ENCODE results near the gene OPN5.

OPN5 gene, protein sequence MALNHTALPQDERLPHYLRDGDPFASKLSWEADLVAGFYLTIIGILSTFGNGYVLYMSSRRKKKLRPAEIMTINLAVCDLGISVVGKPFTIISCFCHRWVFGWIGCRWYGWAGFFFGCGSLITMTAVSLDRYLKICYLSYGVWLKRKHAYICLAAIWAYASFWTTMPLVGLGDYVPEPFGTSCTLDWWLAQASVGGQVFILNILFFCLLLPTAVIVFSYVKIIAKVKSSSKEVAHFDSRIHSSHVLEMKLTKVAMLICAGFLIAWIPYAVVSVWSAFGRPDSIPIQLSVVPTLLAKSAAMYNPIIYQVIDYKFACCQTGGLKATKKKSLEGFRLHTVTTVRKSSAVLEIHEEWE

DNA sequence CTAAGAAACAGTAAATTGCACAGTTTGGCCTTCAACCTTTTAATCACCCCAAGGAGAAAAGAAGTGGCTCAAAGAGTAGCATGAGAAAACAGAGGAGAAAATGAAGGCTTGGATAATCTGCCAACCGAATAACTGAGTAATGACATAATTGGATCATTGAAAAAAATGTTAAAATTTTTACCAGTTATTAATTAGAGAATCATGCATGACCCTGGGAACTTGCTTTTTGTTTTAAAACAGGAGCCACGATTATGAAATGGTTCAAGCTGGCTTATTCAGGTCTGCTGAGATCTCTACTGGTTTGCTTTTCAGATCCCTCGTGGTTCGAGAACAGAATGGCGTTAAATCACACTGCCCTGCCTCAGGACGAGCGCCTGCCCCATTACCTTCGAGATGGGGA lies at the start of gene OPN5:
OPN5 (plus strand) TSS at position 301 of the 400 bp plus-strand sequence; CDS start at position 336, 35 bp downstream.
- DNase-seq (ENCODE audit: extremely low read depth, low read depth): no peak
- TF ChIP-seq, protein P1, sequence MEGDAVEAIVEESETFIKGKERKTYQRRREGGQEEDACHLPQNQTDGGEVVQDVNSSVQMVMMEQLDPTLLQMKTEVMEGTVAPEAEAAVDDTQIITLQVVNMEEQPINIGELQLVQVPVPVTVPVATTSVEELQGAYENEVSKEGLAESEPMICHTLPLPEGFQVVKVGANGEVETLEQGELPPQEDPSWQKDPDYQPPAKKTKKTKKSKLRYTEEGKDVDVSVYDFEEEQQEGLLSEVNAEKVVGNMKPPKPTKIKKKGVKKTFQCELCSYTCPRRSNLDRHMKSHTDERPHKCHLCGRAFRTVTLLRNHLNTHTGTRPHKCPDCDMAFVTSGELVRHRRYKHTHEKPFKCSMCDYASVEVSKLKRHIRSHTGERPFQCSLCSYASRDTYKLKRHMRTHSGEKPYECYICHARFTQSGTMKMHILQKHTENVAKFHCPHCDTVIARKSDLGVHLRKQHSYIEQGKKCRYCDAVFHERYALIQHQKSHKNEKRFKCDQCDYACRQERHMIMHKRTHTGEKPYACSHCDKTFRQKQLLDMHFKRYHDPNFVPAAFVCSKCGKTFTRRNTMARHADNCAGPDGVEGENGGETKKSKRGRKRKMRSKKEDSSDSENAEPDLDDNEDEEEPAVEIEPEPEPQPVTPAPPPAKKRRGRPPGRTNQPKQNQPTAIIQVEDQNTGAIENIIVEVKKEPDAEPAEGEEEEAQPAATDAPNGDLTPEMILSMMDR (IDR thresholded peaks at IDR 0.05; ENCODE audit: low read depth, low read length): no peak

DNA sequence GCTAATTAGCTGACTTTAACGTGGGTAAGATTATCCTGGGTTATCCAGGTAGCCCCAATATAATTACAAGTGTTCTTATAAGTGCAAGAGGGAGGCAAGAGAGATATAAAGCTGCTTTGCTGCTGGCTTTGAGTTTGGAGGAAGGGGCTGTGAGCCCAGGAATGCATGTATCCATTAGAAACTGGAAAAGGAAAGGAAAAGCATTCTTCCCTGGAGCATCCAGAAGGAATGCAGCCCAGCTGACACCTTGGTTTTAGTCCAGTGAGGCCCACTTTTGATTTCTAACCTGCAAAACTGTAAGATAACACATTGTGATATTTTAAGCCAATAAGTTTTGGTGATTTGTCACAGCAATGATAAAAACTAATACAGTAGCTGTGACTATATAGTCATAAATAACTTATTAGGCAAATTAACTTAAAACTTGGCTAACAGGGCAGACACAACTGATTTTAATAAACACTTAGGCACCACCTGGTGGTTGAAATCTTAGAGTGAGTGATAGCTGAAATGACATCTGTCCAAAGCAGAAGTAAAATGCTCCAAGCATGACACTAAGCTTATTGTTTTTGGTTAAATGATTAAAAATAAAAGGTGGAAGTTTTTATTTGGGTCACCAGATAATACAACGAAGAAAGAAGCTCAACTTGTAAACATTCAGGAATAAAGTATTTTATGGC lies 47.8 kb upstream of the OPN5 start:
- DNase-seq (ENCODE audit: extremely low read depth, low read depth): no peak
- TF ChIP-seq, protein P1 (IDR thresholded peaks at IDR 0.05; ENCODE audit: low read depth, low read length): peak; percentile 28

DNA sequence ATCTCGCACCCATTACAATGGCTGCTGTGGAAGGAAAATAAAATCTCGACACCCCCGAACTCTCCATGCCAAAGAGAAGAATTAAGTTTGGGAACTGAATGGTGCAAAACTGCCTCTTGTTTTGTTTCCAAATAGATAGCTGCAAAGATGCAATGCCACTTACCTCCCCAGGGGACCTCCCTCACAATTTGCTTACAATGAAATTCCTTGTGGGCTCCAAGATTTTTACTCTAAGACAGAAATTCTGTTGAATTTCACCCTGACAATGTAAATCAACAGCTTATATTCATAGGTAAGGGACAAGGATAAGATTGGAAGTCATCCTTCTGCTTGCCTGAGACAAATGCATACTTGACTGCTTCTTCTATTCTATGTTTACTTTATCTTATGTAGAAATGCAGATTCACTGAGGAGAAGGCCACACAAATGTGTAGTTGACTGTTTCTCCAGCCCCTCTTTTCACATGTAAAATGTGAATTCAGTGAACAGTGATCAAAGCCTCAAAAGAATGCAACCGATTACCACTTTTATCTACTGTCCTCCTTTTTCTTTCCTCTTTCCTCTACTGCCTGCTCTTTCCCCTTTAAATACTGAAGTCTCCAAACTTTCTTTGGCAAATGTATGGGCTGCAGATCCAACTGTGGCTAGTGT lies 46.9 kb upstream of the OPN5 start:
- TF ChIP-seq, protein P1 (IDR thresholded peaks at IDR 0.05; ENCODE audit: low read depth, low read length): no peak

DNA sequence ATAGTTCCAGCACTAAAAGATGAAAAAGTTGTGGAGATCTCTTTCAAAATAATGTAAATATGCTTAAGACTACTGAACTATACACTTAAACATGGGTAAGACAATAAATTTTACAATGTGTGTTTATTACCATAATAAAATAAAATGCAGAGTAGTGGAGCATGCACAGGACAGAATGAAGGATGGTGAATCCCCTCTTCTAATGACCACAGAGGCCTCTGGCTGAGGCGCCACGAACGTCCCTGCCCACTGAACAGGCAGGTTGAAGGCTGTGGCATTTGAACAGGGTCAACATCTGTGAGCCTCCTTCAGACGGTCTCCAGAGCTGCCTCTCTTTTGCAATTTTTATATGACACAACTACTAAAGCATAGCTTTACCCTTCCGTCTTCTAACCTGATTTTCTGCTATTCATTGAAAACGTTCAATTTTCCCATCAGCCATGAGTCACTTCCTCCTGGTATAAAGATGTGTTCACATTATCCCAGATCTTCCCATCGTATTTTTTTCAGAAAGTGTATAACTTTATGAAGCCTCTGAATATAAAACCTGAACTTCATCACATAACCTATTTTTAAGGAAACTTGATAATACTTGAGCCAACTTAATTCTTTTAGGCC lies 45.6 kb upstream of the OPN5 start:
- TF ChIP-seq, protein P1 (IDR thresholded peaks at IDR 0.05; ENCODE audit: low read depth, low read length): no peak
- DNase-seq (ENCODE audit: extremely low read depth, low read depth): no peak

More for the DNA sequence above, 46.9 kb upstream of the OPN5 start:
- no peak for DNase-seq (ENCODE audit: extremely low read depth, low read depth)

DNA sequence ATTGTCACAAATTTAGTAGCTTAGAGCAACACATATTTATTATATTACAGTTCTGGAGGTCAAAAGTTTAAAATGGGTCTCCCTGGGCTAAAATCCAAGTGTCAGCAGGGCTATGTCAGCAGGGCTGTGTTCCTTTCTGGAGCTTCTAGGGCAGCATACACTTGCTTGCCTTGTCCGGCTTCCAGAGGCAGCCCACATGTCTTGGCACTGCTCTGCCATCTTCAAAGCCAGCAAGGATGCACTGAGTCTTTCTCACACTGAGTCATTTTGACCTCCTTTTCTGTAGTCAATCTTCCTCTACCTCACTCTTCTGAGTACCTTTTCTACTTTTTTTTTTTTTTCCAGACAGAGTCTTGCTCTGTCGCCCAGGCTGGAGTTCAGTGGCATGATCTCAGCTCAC lies 44.4 kb upstream of the OPN5 start:
- no peak for DNase-seq (ENCODE audit: extremely low read depth, low read depth)
- TF ChIP-seq, protein P1 (IDR thresholded peaks at IDR 0.05; ENCODE audit: low read depth, low read length): no peak

DNA sequence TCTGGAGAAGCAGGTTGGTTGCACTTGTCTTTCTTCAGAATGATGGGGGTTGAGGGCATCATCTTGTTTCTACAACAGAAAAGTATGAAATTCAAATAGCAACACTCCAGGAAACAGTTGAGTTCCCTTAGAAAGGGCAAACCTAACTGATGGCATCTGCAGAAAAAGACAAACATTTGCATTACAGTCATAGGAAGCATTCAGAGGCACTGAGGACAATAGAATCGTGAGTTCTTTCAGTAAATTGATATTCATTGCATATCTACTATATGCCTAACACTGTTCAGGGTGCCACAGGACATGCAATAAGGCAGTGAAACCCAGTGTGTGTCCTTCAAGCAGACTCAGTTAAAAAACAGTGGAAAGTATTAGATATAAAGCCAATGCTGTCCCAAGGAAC lies 41.1 kb upstream of the OPN5 start:
- no peak for DNase-seq (ENCODE audit: extremely low read depth, low read depth)

More for the DNA sequence above, 41.1 kb upstream of the OPN5 start:
- TF ChIP-seq, protein P1 (IDR thresholded peaks at IDR 0.05; ENCODE audit: low read depth, low read length): no peak
